ENCODE data around the gene PANX3.

Gene PANX3

DNA sequence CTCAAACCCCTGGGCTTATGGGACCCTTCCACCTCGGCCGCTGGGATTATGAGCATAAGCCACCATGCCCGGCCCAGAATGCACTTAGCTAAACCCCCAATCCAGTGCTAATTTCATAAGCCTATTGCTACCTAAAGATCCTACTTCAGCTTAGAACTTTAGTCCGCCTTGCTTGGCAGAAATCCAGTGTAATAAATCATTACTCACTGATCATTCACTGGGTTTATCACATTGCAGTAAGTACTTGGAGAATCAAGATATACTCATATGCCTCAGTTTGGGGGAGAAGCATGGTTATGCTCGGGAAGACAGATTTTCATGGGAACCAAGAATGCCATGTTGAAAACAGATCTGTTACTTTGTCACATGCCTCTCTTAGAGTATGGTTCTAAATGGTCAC lies 7.6 kb downstream of the PANX3 start:
- no peak for DNase-seq

DNA sequence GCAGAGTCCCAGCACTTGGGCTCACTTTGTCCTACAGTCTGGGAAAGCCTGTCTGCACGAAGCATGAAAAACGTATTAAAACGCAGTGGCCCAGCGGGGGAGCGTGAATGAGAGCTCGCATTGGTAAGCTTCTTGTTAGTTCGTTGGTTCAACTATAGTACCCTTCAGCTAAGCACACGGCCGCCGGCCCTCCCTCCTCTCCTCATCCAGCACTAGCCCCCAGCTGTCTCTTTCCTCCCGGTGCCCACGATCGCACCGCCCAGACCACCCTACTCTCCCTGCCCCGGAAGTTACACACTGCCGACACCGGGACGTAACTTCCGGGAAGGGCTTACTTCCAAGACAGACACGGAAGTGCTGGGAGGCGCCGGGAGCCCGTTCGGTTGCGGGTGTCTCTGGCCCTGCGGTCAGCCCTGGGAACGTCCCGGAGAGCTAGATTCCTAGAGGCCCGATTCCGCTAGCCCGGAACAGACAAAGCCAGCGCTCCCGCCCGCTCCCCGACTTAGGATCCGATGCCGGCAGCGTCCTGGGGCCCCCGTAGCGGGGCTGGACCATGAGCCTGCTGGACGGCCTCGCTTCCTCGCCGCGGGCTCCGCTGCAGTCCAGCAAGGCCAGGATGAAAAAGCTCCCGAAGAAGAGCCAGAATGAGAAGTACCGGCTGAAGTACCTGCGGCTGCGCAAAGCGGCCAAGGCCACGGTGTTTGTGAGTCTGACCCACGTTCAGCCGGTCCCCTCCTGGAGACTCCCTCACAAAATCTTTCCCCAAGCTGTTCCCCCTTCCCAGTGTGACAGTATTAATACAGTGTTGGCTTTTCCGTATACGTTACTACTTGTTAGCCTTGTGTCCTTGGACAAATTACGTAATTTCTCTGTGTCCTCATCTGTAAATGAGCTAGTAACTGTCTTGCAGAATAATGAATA lies 11.6 kb downstream of the PANX3 start, which contains the start of gene TBRG1:
Gene TBRG1 (plus strand): TSS at position 334 of the 921 bp plus-strand sequence. CDS start 220 bp downstream, at position 554.
- DNase-seq: peak; percentile 61 to 77 (median 71)

- DNase-seq: no peak
Measured at GRCh38 chr11:124623861-124624525, 12.8 kb downstream of the PANX3 start.

GRCh38 chr11:124625504-124626168 lies 14.4 kb downstream of the PANX3 start:
- DNase-seq: no peak

GRCh38 chr11:124627546-124627945 lies 16.3 kb downstream of the PANX3 start:
- no peak for DNase-seq

DNA sequence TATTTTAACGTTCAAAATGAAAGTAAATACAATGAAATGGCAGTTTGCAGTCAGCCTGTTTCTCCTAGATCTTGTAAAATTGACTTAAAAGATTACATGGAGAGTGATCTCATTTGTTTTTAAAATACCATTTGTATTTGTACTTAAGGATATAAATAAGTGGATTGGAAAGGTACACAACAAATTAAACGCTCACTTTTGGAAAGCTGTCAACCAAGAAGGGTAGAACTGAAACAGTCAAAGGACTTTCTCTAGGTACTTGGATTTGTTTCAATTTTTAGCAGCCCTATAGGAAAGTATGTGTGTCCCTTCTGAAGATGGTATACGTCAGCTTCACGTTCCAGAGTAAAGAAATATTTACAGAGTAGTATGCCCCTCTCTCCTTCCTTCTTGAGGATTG lies 18.7 kb downstream of the PANX3 start:
- no peak for DNase-seq

DNA sequence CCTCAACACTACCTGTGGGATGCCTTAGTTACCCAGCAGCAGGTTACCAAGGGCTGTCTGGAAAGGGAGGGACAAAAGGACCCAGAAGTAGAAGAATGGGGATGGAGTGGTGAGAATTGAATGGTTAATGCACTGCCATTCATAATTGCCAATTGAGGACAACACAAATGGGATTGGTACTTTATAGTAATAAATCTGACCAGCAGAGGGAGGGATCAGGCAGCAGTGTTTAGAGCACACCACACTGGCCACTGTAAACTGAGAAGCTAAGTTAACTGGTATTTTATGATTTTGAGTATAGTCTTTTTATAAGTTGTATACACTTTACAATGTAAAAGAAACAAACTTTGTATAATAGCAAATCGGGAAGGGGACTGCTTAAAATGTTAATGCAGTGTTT lies 22.1 kb downstream of the PANX3 start:
- DNase-seq: no peak

DNA sequence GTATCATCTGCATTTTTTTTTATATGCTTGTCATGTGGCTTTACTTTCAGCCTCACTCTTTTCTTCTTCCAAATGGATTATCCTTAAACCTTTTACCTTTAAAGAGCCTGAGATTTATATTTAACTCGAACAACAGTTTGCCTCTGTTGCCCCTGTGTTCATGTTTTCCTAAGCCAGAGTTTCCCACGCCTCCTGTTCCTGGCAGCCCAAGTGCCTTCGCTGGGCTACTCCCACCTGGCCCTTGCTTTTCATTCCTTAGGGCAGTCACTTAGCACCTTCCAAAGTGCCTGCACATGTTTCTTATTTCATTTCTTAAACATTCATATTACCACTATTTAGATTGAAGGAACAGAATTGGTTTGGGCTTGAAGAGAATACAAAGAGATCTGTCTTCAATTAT lies 24.7 kb downstream of the PANX3 start:
- DNase-seq: no peak

DNA sequence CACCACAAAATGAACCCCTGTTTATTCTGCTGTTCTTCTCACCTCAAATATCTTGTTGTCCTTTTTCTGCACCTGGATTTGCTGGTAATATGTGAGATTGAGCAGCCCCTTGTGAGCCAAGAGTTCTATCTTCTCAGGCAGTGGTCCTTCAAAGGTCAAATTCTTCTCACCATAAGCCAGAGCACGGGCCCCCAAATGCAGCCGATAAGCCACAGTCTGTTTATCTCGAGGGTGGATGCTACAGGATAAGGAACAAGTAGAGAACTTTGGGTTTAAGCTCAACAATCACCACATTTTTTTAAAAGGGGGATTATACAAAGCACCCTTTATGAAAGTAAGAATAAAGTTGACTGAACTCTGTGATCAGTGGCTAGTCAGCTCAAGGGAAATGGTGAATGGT lies 27.3 kb downstream of the PANX3 start:
- DNase-seq: no peak

GRCh38 chr11:124639186-124639585 lies 28.0 kb downstream of the PANX3 start:
- DNase-seq: no peak

DNA sequence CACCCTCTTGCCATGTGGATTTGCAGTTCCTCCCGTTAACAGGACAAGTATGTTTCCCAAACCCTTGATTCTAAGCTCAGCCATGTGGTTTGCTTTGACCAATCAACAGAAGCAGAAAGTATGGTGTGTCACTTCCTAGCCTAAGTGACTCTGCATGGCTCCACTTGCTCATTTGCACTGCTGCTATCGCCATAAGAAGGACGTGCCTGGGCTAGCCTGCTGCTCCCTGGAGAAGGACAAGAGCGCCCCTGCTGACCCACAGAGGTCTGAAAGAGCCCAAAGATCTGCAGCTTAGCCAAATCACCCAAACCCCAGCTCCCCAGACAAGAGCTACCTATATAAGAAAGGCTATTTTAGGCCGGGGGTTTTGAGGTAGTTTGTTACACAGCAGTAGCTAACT lies 29.4 kb downstream of the PANX3 start:
- no peak for DNase-seq

DNA sequence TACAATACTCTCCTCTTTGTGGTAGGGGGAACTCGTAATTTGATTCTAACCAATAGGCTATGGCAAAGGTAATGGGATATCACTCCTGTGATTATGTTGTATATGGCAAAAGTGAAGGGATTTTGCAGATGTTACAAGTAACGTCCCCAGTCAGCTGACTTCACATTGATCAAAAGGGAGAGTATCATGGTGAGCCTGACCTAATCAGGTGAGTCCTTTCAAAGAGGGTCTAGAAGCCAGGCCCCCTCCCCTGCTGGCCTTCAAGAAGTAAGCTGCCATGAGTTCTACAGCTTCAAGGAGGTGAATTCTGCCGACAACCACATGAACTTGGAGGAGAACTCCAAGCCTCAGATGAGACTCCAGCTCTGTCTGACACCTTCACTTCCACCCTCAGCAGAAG lies 31.4 kb downstream of the PANX3 start:
- no peak for DNase-seq

- no peak for DNase-seq
Measured at GRCh38 chr11:124643042-124643604, 31.9 kb downstream of the PANX3 start.

GRCh38 chr11:124643605-124644425 lies 32.6 kb downstream of the PANX3 start:
- no peak for DNase-seq

DNA sequence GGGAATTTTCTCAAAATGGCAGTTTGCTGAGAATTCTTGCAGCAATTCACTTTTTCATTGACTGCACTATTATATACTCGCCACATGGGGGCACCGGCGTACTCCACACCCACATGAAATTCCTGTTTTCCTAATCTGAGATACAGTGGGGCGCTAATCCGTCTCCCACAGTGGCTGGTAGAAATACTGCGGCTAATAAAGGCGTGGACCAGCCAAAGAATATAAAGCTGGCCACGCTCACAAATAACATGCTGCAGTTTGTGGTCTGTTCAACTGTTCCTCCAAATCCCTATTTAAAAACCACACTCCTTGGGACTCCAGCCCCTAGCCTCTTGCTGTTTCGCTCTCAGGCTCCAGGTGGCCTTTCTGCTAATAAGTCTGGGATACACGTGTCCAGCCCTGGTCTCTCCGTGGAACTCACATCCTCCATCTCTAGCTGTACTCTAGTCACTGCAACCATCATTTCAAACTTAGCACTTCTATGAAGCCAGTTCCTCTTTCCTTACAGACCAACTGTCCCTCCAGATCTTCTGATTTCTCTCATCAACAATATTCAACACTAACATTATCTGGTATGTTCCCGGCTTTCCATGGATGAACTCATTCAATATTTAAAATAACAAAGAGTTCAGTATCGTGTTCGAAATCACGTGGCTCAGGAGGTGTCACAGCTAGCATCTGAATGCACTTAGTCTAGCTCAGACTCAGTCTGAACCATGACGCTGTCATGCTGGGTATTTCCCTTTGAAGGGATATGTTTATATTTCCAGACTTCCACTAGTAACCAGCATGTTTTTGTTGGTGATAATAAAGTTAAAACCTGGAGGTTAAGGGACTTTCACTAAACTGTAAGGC lies 33.4 kb downstream of the PANX3 start:
- DNase-seq: no peak

GRCh38 chr11:124646148-124646547 lies 34.9 kb downstream of the PANX3 start:
- no peak for DNase-seq

DNA sequence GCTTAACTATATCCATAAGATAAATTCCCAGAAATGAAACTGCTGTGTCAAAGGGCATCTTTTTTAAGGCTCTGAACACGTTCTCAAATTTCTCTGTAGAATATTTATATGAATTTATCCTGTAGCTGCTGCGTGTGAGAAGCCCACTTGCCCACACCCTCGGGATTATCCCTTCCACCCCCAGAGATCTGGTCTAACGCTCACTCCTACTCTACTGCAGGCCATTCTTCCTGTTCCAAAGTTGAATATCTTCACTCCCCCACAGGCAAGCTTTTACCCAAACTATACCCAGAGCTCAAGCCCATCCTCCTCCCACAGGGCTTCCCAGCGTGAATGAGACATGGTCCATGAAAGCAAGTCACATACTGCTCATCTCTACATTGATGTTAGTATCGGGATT lies 37.4 kb downstream of the PANX3 start:
- DNase-seq: no peak

DNA sequence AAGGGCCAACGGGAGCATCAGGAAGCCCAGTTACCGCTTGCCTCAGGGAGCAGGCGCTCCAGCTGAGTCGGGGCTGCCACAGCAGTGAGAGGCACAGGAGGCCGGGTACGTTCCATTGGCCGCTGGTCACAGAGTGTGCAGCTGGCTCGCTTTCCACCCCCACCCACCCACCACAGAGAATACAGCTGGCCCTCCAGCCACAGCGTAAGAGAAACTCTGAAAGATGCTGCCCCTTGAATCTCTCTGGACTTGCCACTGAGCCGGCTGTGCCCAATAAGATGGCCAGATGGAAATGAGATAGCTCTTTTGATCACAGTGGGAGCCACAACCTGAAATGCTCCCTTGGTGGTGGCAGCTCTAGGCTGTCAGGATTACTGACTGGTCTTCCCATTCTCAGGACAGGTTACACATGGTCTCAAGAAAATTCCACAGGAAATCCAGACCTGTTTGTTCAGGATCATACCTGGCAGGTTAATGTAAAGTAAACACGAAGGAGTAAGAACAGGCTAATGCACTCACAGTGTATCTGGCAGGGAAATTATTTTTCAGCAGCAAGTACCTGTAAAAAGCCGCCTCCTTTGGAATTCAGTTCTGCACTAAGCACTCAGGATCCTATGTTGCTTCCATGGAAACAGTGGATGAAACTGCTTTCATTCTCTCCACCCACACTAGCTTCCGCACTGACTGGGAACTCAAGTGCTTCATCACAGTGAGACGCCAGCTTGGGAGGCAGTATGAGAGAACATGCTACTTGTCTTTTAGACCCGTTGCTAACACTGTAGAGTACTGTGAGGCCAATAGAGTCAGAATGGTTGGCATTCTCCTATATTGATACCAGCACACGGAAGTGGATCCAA lies 45.8 kb downstream of the PANX3 start:
- no peak for DNase-seq

DNA sequence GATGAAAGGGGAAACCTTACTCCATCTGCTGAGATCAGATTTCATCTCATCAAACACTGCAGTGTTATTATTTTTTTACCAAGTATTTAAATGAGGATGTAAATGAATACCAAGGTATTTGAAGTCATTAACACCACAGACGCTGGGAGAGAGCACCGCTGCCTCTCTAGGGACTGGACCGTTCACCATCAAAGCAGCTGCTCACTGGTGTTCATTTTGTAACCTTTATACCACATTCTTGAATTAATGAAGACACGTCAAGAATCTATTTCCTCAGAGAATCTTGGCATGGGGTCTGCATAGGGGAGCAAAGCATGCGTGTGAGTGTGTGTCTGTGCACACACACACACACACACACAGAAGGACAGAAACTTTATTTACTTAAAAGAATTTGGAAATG lies 46.7 kb downstream of the PANX3 start:
- no peak for DNase-seq

GRCh38 chr11:124658501-124658900 lies 47.3 kb downstream of the PANX3 start:
- DNase-seq: no peak
